PC-3 (cell line): ENCODE results near the gene ST3GAL3. TPM values are rescaled to one million over a fixed set of nuclear protein-coding genes. Genes with fewer than 3 reads are reported as not detected.

Experiments used
- ATAC-seq: fragments of 200-7000 bp; cut with Tn5 transposase; 2 replicates; pipeline ENCODE4 v1.9.1; 2020; ENCODE audit warnings: mild to moderate bottlenecking, moderate library complexity
- BruUV-seq: library from RNA; stranded (reverse); fragments of 400-500 nt; replicated peaks from 2 replicates; lab custom pipeline; 2021; lab: Mats Ljungman, UMichigan
- CTCF ChIA-PET: fragments of 300-600 bp; sonication (Branson Sonifier 250); formaldehyde crosslinking; loops from one replicate; lab custom pipeline; 2022; ENCODE audit warnings: antibody characterized with exemption; lab: Charles Lee
- POLR2A ChIA-PET: fragments of 300-600 bp; sonication (Branson Sonifier 250); formaldehyde crosslinking; loops from one replicate; lab custom pipeline; 2022; ENCODE audit warnings: antibody characterized with exemption; ENCODE audit not compliant: unreplicated experiment; lab: Charles Lee
- DNase-seq: peaks from one replicate; pipeline ENCODE4 v3.0.0-alpha.2; 2015
- H2AFZ ChIP-seq: fragments of 300-600 bp; sonication (generic); 2 replicates; pipeline ENCODE4 v1.6.0; 2016; ENCODE audit warnings: antibody characterized with exemption, low read length
- H3F3A ChIP-seq: fragments of 300-600 bp; sonication (generic); one replicate; pipeline ENCODE4 v1.6.0; 2017; ENCODE audit warnings: antibody characterized with exemption, low read length, control low read depth, mild to moderate bottlenecking; ENCODE audit not compliant: unreplicated experiment
- H3K27ac ChIP-seq: fragments of 300-600 bp; sonication (generic); 2 replicates; pipeline ENCODE4 v1.5.1; 2016; ENCODE audit warnings: mild to moderate bottlenecking, low read length
- H3K27me3 ChIP-seq: fragments of 300-600 bp; sonication (generic); 2 replicates; pipeline ENCODE4 v1.6.1; 2016; ENCODE audit warnings: low read length, mixed read lengths
- H3K36me3 ChIP-seq: fragments of 300-600 bp; sonication (generic); 2 replicates; pipeline ENCODE4 v1.6.1; 2016; ENCODE audit warnings: low read depth, mixed run types, low read length, mixed read lengths
- H3K4me1 ChIP-seq: fragments of 300-600 bp; sonication (generic); 2 replicates; pipeline ENCODE4 v1.5.1; 2016; ENCODE audit warnings: low read length; ENCODE audit not compliant: insufficient read depth
- H3K4me2 ChIP-seq: fragments of 300-600 bp; sonication (generic); 2 replicates; pipeline ENCODE4 v1.6.0; 2016; ENCODE audit warnings: low read length
- H3K4me3 ChIP-seq: fragments of 300-600 bp; sonication (generic); 2 replicates; pipeline ENCODE4 v1.5.1; 2016; ENCODE audit warnings: mild to moderate bottlenecking, low read length, mixed read lengths
- H3K79me2 ChIP-seq: fragments of 300-600 bp; sonication (generic); 2 replicates; pipeline ENCODE4 v1.6.1; 2017; ENCODE audit warnings: low read length, mixed read lengths
- H3K9ac ChIP-seq: fragments of 300-600 bp; sonication (generic); 2 replicates; pipeline ENCODE4 v1.6.0; 2016; ENCODE audit warnings: mild to moderate bottlenecking, low read length
- H3K9me2 ChIP-seq: fragments of 300-600 bp; sonication (generic); replicated peaks from 2 replicates; pipeline ENCODE4 v1.6.1; 2016; ENCODE audit warnings: mixed run types, low read length, mixed read lengths
- H3K9me3 ChIP-seq: fragments of 300-600 bp; sonication (generic); 2 replicates; pipeline ENCODE4 v1.6.1; 2016; ENCODE audit warnings: low read length, mixed read lengths
- H4K20me1 ChIP-seq: fragments of 300-600 bp; sonication (generic); 2 replicates; pipeline ENCODE4 v1.6.1; 2016; ENCODE audit warnings: low read length, mixed read lengths
- CTCF ChIP-seq: fragments of 300-600 bp; sonication (generic); conservative IDR thresholded peaks from 2 replicates; pipeline ENCODE4 v1.5.1; 2017; ENCODE audit warnings: antibody characterized with exemption, low read depth, mild to moderate bottlenecking, low read length
- EZH2 ChIP-seq: fragments of 300-600 bp; sonication (generic); IDR thresholded peaks from one replicate; pipeline ENCODE4 v1.6.1; 2017; ENCODE audit warnings: antibody characterized with exemption, mild to moderate bottlenecking, low read length; ENCODE audit not compliant: unreplicated experiment
- EZH2phosphoT487 ChIP-seq: fragments of 300-600 bp; sonication (generic); IDR thresholded peaks from 2 replicates; pipeline ENCODE4 v1.6.1; 2018; ENCODE audit warnings: mild to moderate bottlenecking, antibody characterized with exemption, low read length, borderline replicate concordance
- intact Hi-C: fragments of 100-400 bp; cut with micrococcal nuclease; formaldehyde crosslinking; loops from 2 replicates; pipeline ENCODE4 v1.9.0; 2023
- total RNA-seq: library from RNA; depleted of rRNA; stranded (reverse); fragments of >200 nt; gene quantifications from 2 replicates; pipeline ENCODE4 v1.2.3, GENCODE V29; 2014

ST3GAL3 gene
- total RNA-seq, 1 experiment from 2014 or later, result 9.0 TPM

GRCh38 chr1:43930168-43930948, 223.0 kb downstream of the ST3GAL3 start:
- peaks cover 3% of the 10 kb centered on the region; the same call in 1 of the 2 replicates for H3K79me2 ChIP-seq
- H3K9ac ChIP-seq, result peak overlapping the region; percentile 24; the same call in 1 of the 2 replicates
- intact Hi-C loops, result loop anchor here (5.0 kb wide), 2 partner anchors 83 to 98 kb away; no protein-coding TSS in a partner anchor
- no peaks in the 10 kb centered on the region for H4K20me1 ChIP-seq
- H3K4me2 ChIP-seq, result peak overlapping the region; percentile 14
- H3K9me2 ChIP-seq, result no peaks in the 10 kb centered on the region
- H3K4me1 ChIP-seq, result peaks cover 41% of the 10 kb centered on the region
- no peak for ATAC-seq
- no peaks in the 10 kb centered on the region for H3K27me3 ChIP-seq
- POLR2A ChIA-PET, result no interaction called here
- no peak for TF ChIP-seq EZH2
- peak; percentile 58 for TF ChIP-seq CTCF
- TF ChIP-seq EZH2phosphoT487, result no peak
- peak overlapping the region; percentile 77 for H3K27ac ChIP-seq
- H2AFZ ChIP-seq, result no peak overlapping the region
- DNase-seq, result peak; percentile 38
- CTCF ChIA-PET, result no interaction called here
- no peaks in the 10 kb centered on the region for H3K9me3 ChIP-seq
- BruUV-seq, result no TSS peak
- H3K4me3 ChIP-seq, result no peak overlapping the region
- no peaks in the 10 kb centered on the region for H3F3A ChIP-seq
- no peaks in the 10 kb centered on the region; the same call in 1 of the 2 replicates for H3K36me3 ChIP-seq

- H3K4me2 ChIP-seq, result no peak overlapping the region
- H4K20me1 ChIP-seq, result no peaks in the 10 kb centered on the region
- DNase-seq (no peak), ATAC-seq (no peak)
- no TSS peak for BruUV-seq
- H3K36me3 ChIP-seq, result no peaks in the 10 kb centered on the region; the same call in 1 of the 2 replicates
- peaks cover 6% of the 10 kb centered on the region; the same call in 1 of the 2 replicates for H3K79me2 ChIP-seq
- no peaks in the 10 kb centered on the region for H3K9me2 ChIP-seq
- H3K9me3 ChIP-seq, result no peaks in the 10 kb centered on the region
- H3K27me3 ChIP-seq, result no peaks in the 10 kb centered on the region
- POLR2A ChIA-PET, result no interaction called here
- H3K9ac ChIP-seq, result no peak overlapping the region
- H3K4me3 ChIP-seq, result no peak overlapping the region
- H2AFZ ChIP-seq, result no peak overlapping the region
- intact Hi-C loops, result loop anchor here (5.0 kb wide), 2 partner anchors 84 to 99 kb away; no protein-coding TSS in a partner anchor
- no peak for TF ChIP-seq CTCF
- TF ChIP-seq EZH2, result no peak
- no peak for TF ChIP-seq EZH2phosphoT487
- H3F3A ChIP-seq, result no peaks in the 10 kb centered on the region
- CTCF ChIA-PET, result no interaction called here
- H3K4me1 ChIP-seq, result peaks cover 45% of the 10 kb centered on the region
- no peak overlapping the region for H3K27ac ChIP-seq
These were observed 223.6 kb downstream of the ST3GAL3 start for GRCh38 chr1:43930949-43931275.
